Uterus (tissue), 4 donors: ENCODE results near the gene TLE2. TPM values are rescaled to one million over a fixed set of nuclear protein-coding genes. Genes with fewer than 3 reads are reported as not detected.

Experiments used
- DNase-seq, 2 donors: peaks; one replicate each; pipeline ENCODE4 v3.0.0-alpha.2; 2019 to 2020
- H3K27ac ChIP-seq, 2 donors: fragments of 200-600 bp; sonication (generic); 1 replicate in 1 of 2; 2 replicates in 1 of 2; pipeline ENCODE4 v1.5.1; 2016 to 2018
- H3K27me3 ChIP-seq, 2 donors: fragments of 200-600 bp; sonication (generic); one replicate each; pipeline ENCODE4 v1.5.1; 2018 to 2019; ENCODE audit warnings: control low read depth in 1 of 2
- H3K36me3 ChIP-seq, 2 donors: fragments of 200-600 bp; sonication (generic); one replicate each; pipeline ENCODE4 v1.5.1; 2019; ENCODE audit warnings: control low read depth in 1 of 2
- H3K4me1 ChIP-seq, 2 donors: fragments of 200-600 bp; sonication (generic); one replicate each; pipeline ENCODE4 v1.5.1; 2018 to 2019; ENCODE audit warnings: control low read depth in 1 of 2
- H3K4me3 ChIP-seq, 2 donors: fragments of 200-600 bp; sonication (generic); 1 replicate in 1 of 2; 2 replicates in 1 of 2; pipeline ENCODE4 v1.5.1; 2018 to 2019; ENCODE audit warnings: mild to moderate bottlenecking in 1 of 2
- H3K9me3 ChIP-seq, 2 donors: fragments of 200-600 bp; sonication (generic); one replicate each; pipeline ENCODE4 v1.5.1; 2019; ENCODE audit warnings: control low read depth in 1 of 2
- CTCF ChIP-seq, 4 experiments: fragments of 200-600 bp in 2 of 4; fragments of 450-650 bp in 2 of 4; sonication (generic) in 2 of 4; IDR thresholded peaks; one replicate each; pipeline ENCODE4 v1.5.1; 2016 to 2019; ENCODE audit warnings: antibody characterized with exemption in 4 of 4, mild to moderate bottlenecking in 2 of 4, moderate library complexity in 1 of 4
- POLR2A ChIP-seq, 2 donors: fragments of 450-650 bp; IDR thresholded peaks; one replicate each; pipeline ENCODE4 v1.6.1; 2016; ENCODE audit warnings: antibody characterized with exemption in 2 of 2, mild to moderate bottlenecking in 1 of 2, moderate library complexity in 1 of 2
- intact Hi-C: fragments of 100-400 bp; cut with DNase I; formaldehyde crosslinking; loops from one replicate; pipeline ENCODE4 v1.15.1; 2023; ENCODE audit warnings: low total_unique reads
- total RNA-seq, 4 donors: library from RNA; depleted of rRNA in 3 of 4; stranded (reverse); fragments of >200 nt in 3 of 4; gene quantifications; one replicate each; pipeline versions ENCODE4 v1.1.0 to v1.2.4, GENCODE V29; 2014 to 2023
- donor health status: DM: yes; HTN: yes; CAD: no.

The TLE2 gene
- total RNA-seq, 4 donors from 2014 or later: 24.9 to 102 (median 62.3) TPM

- H3K27me3 ChIP-seq: no peaks in the 10 kb centered on the region
- peak overlapping the region; percentile 20 to 67 for H3K27ac ChIP-seq
- no peaks in the 10 kb centered on the region for H3K36me3 ChIP-seq
- no peak for DNase-seq
- H3K4me3 ChIP-seq: no peak overlapping the region
- intact Hi-C loops: loop anchor here (5.0 kb wide), 1 partner anchor 54 kb away; no protein-coding TSS in a partner anchor
- peaks cover 15 to 29% of the 10 kb centered on the region in 2 donors for H3K4me1 ChIP-seq
- no peaks in the 10 kb centered on the region for H3K9me3 ChIP-seq
- no peak for TF ChIP-seq CTCF (IDR thresholded peaks at IDR 0.05)
- TF ChIP-seq POLR2A (IDR thresholded peaks at IDR 0.05): no peak
Observed at GRCh38 chr19:2978772-2979171, 50.3 kb downstream of the TLE2 start.

DNA sequence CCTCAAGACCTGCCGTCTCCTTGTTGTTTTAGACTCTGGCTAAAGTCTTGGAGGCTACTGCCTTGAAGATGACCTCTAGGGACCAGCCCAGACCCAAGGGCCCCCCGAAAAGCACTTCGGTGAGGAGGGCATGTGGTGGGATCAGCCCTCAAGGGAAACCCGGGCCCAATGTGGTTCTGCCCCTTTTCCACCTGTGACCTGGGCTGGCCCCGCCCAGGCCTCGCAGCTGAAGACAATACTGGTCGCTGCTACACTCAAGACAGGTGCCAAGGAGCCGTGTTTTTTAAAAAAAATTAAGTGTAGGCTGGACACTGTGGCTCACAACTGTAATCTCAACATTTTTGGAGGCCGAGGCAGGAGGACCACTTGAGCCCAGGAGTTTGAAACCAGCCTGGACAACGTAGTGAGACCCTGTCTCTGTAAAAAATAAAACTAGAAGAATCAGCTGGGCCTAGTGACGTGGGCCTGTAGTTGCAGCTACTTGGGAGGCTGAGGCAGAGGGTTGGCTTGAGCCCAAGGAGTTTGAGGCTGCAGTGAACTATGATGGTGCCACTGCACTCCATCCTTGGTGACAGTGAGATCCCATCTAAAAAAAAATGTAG is 50.8 kb downstream of the TLE2 start:
- Histone ChIP-seq H3K4me3 (no peak overlapping the region), H3K27me3 (no peaks in the 10 kb centered on the region), H3K4me1 (peaks cover 16 to 27% of the 10 kb centered on the region in 2 donors), H3K27ac (peak overlapping the region; percentile 20 to 67), H3K9me3 (no peaks in the 10 kb centered on the region), H3K36me3 (no peaks in the 10 kb centered on the region)
- intact Hi-C loops: loop anchor here (5.0 kb wide), 1 partner anchor 54 kb away; no protein-coding TSS in a partner anchor
- no peak for DNase-seq
- no peak for TF ChIP-seq CTCF (IDR thresholded peaks at IDR 0.05)
- no peak for TF ChIP-seq POLR2A (IDR thresholded peaks at IDR 0.05)

DNA sequence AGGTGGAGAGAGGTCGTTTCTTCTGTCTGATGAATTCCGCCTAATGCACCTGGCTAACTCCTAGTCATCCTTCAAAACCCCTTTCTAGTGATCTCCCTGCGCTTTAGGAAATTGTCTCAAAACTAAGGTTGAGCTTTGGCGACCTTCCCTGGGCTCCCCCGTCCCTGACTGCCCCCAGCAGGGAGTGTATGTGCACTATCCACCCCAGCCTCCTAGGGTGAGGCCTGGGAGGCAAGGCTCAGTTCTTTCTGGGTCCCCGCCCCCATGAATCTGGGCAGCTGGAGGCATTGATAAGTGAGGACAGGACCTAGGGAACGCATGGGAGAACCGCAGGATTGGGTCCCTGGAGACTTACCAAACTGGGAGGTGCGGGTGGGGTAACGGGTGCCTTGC is 51.3 kb downstream of the TLE2 start:
- H3K9me3 ChIP-seq: no peaks in the 10 kb centered on the region
- peak overlapping the region; percentile 20 to 67 for H3K27ac ChIP-seq
- H3K4me1 ChIP-seq: peaks cover 20 to 26% of the 10 kb centered on the region in 2 donors
- DNase-seq: no peak
- no peak for TF ChIP-seq CTCF (IDR thresholded peaks at IDR 0.05)
- no peak for TF ChIP-seq POLR2A (IDR thresholded peaks at IDR 0.05)
- intact Hi-C loops: loop anchor here (5.0 kb wide), 1 partner anchor 55 kb away; no protein-coding TSS in a partner anchor
- H3K36me3 ChIP-seq: no peaks in the 10 kb centered on the region
- no peaks in the 10 kb centered on the region for H3K27me3 ChIP-seq
- no peak overlapping the region for H3K4me3 ChIP-seq

- DNase-seq: peak; percentile 95 to 96
- no peak for TF ChIP-seq POLR2A (IDR thresholded peaks at IDR 0.05)
- no peak for TF ChIP-seq CTCF (IDR thresholded peaks at IDR 0.05)
- H3K27me3 ChIP-seq: no peaks in the 10 kb centered on the region
- intact Hi-C loops: loop anchor here (5.0 kb wide), 1 partner anchor 55 kb away; no protein-coding TSS in a partner anchor
- H3K4me1 ChIP-seq: peaks cover 16 to 25% of the 10 kb centered on the region in 2 donors
- peak within 1 kb of the TSS; percentile 20 to 67 for H3K27ac ChIP-seq
- H3K9me3 ChIP-seq: no peaks in the 10 kb centered on the region
- no peaks in the 10 kb centered on the region for H3K36me3 ChIP-seq
- H3K4me3 ChIP-seq: peak within 1 kb of the TSS; percentile 25 to 34
Observed at GRCh38 chr19:2977001-2977745, 51.9 kb downstream of the TLE2 start, which contains the start of gene TLE6. Gene TLE6 (plus strand): TSS chr19:2977564. CDS start chr19:2978234, 670 bp downstream.

DNA sequence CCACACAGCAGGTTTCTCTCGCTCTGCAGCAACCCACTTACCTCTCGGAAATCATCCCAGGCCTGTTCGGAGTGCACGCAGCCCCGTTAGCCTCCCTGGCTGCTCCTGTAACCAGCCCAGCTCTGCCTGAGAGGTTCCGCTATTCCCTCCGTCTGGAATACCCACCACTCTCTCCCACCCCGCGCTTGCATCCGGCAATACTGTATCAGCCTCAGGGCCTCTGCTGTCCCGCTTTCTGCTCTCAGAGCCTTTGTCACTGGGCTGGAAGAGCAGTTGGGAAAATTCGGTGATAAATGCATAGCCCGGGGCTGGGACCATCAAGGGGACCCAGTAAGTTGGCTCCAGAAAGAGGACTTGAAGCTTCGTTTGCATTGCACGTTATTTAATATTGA is 52.5 kb downstream of the TLE2 start:
- DNase-seq: no peak
- intact Hi-C loops: loop anchor here (5.0 kb wide), 1 partner anchor 56 kb away; no protein-coding TSS in a partner anchor

More for the DNA sequence above, 52.5 kb downstream of the TLE2 start:
- Histone ChIP-seq H3K9me3 (no peaks in the 10 kb centered on the region), H3K27me3 (no peaks in the 10 kb centered on the region), H3K4me1 (peaks cover 16 to 31% of the 10 kb centered on the region in 2 donors), H3K4me3 (peak overlapping the region; percentile 25 to 34), H3K36me3 (no peaks in the 10 kb centered on the region), H3K27ac (peak overlapping the region in 1 of 2 donors; percentile 48)
- TF ChIP-seq CTCF (IDR thresholded peaks at IDR 0.05) (no peak), POLR2A (IDR thresholded peaks at IDR 0.05) (no peak)
